ENCODE measurements around the gene GOLIM4. TPM values are rescaled to one million over a fixed set of nuclear protein-coding genes. Genes with fewer than 3 reads are reported as not detected.

Gene GOLIM4
- total RNA-seq, 1 donor from 2014 or later, result 27.9 TPM

GRCh38 chr3:167972502-167972901 is 123.2 kb downstream of the GOLIM4 start:
- no peak for DNase-seq (ENCODE audit: low read depth)
- Histone ChIP-seq H3K4me3 (ENCODE audit: low read depth, low read length) (no peak overlapping the region), H3K36me3 (ENCODE audit: control insufficient read depth, insufficient read depth, low read length) (no peaks in the 10 kb centered on the region), H3K27me3 (ENCODE audit: control insufficient read depth, insufficient read depth, low read length) (no peaks in the 10 kb centered on the region)
- no peak for TF ChIP-seq CTCF (IDR thresholded peaks at IDR 0.05; ENCODE audit: insufficient read depth, low read length, poor library complexity, severe bottlenecking)

- H3K4me3 ChIP-seq (ENCODE audit: low read depth, low read length), result no peak overlapping the region
- no peak for TF ChIP-seq CTCF (IDR thresholded peaks at IDR 0.05; ENCODE audit: insufficient read depth, low read length, poor library complexity, severe bottlenecking)
- DNase-seq (ENCODE audit: low read depth), result no peak
- no peaks in the 10 kb centered on the region for H3K27me3 ChIP-seq (ENCODE audit: control insufficient read depth, insufficient read depth, low read length)
- H3K36me3 ChIP-seq (ENCODE audit: control insufficient read depth, insufficient read depth, low read length), result no peaks in the 10 kb centered on the region
These were observed 126.2 kb downstream of the GOLIM4 start for GRCh38 chr3:167969548-167969947.

- Histone ChIP-seq H3K4me3 (ENCODE audit: low read depth, low read length) (no peak overlapping the region), H3K27me3 (ENCODE audit: control insufficient read depth, insufficient read depth, low read length) (no peaks in the 10 kb centered on the region), H3K36me3 (ENCODE audit: control insufficient read depth, insufficient read depth, low read length) (no peaks in the 10 kb centered on the region)
- DNase-seq (ENCODE audit: low read depth), result no peak
- TF ChIP-seq CTCF (IDR thresholded peaks at IDR 0.05; ENCODE audit: insufficient read depth, low read length, poor library complexity, severe bottlenecking), result no peak
These were observed 128.3 kb downstream of the GOLIM4 start for GRCh38 chr3:167967257-167968036.

All from kidney epithelial cell (primary cell).